GM21619 (cell line): ENCODE measurements around the gene TAF7L.

Source experiments
- ATAC-seq: cut with Tn5 transposase; IDR thresholded peaks from one replicate; pipeline ENCODE4 v1.9.1; 2021; ENCODE audit not compliant: unreplicated experiment

The TAF7L gene

DNA sequence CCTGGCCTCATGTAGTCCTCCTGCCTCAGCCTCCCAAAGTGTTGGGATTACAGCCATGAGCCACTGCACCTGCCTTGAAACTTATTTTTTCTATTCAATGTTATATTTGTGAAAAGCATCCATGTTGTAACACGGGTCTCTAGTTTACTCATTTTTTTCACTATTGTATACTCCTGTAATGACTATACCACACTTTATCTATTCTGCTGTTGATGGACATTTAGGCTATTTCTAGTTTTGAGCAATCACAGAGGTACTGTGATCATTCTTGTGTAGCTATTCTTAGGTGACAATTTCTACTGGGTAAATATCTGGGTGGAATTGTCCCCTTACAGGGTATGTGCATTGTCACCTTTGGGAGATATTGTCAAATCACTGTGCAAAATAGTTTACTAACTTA, 67.9 kb downstream of the TAF7L start:
- ATAC-seq, result no peak

DNA sequence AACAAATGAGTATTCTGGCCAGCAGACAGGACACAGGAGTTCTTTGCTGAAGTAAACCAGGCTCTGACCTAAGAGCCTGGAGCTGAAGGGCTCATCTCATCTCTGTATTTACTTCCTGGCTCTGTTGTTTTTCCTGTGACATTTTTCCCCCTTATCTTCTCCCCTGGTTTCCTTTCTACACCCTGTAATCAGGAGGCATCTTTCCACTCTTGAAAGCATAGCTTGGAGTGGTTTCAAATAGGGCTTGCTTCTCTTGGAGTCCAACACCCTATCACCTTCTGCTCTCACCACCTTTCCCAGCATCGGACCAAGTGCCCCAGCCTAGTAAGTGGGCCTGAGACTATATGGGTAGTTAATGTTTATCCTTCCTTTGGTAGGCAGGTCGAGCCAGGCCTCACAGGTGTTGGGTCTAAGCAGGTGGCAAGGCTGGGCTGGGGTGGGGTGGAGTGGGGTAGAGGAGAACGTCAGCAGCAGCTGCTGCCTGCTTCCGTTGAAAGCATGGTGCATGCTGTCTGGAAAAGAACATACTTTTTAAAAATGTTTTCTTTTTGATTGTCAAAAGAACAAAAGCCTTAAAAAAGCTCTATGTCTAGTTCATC, 70.4 kb downstream of the TAF7L start:
- no peak for ATAC-seq

DNA sequence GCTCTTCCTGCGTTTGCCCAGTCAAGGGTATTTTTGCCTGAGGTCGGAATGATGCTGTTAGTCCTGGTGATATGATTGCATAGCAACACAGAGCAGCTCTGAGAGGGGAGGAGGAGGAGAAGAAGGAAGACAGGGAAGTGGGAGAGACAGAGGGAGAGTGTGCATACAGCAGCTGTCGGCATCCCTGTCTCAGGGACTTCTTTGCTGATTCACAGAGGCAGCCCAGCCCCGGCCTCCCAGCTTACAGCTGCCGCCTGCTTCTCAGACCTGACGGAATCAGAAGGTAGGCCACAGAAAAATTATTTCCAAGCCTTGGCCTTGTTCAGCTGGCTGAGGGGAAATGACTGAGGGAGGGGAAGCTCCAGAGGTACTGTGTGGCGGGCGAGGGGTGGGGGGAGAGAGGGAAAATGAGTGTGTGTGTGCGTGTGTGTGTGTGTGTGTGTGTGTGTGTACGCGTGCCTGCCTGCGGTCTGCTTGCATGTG, 71.2 kb downstream of the TAF7L start:
- ATAC-seq, result no peak

DNA sequence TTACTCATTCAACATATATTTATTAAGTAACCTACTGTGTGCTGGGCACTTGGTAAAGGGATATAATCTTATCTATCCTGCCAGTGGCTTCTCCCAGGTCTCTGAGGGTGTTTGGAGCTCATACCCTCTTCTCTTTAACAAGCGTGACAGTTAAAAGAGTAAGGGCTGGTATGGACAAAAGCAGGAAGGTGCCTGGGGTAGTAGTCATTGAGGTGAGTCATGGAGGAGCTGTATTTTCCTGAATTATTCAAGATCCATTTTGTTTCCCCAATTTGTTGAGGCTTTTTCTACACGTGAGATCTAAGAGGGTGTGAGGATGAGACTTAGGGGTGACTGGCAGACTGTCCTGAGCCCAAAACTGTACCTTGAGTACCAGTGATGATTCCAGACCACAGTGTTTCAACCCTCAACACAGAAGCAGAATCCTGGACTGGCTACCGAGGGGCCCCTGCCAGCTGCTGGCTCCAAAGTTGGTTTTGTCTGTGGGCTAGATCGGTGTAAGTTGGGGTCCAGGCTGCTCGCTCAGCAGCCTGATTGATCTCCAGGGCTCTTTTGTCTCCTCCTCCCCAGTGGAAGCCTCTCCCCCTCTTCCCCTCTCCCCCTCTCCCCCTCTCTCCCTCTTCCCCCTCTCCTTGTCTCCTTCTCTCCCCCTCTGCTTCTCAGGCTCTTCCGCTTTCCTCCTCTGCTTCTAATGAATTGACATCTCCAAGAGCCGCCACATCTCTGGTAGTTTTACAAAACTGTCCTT, 71.8 kb downstream of the TAF7L start, which contains the start of gene DRP2:
Gene DRP2 (plus strand): TSS at position 671 of the 748 bp plus-strand sequence. CDS start 11,862 bp downstream, outside the sequence.
- ATAC-seq, result no peak
